ENCODE measurements around the gene TCEANC. TPM values are rescaled to one million over a fixed set of nuclear protein-coding genes. Genes with fewer than 3 reads are reported as not detected.

The TCEANC gene
- total RNA-seq, 1 experiment from 2014 or later, result 0.92 TPM

GRCh38 chrX:13694983-13695382, 42.0 kb downstream of the TCEANC start:
- ATAC-seq (no peak), DNase-seq (ENCODE audit: low read depth, low spot score) (no peak)
- POLR2A ChIA-PET, result no interaction called here
- no peaks in the 10 kb centered on the region for H3K9me3 ChIP-seq (ENCODE audit: control insufficient read depth, insufficient read depth, low read depth, low read length)
- TF ChIP-seq TCF7L2 (IDR thresholded peaks at IDR 0.05; ENCODE audit: low read depth, low read length), result no peak
- TF ChIP-seq CTCF (IDR thresholded peaks at IDR 0.05), result no peak
- no peak for TF ChIP-seq SIN3A (IDR thresholded peaks at IDR 0.05; ENCODE audit: borderline replicate concordance, insufficient read depth, low read depth, low read length)
- TF ChIP-seq REST (IDR thresholded peaks at IDR 0.05; ENCODE audit: insufficient read depth in 1 of 2, low read depth in 2 of 2, low read length in 1 of 2), result no peak
- no peak for TF ChIP-seq POLR2AphosphoS5 (IDR thresholded peaks at IDR 0.05; ENCODE audit: low read depth, low read length)
- in situ Hi-C loops (cut with HindIII; ENCODE audit: low pct_unique_long_range_greater_than_20kb, low sequenced_read_pairs) (no loop called here), intact Hi-C loops (cut with micrococcal nuclease; ENCODE audit: unreplicated experiment) (no loop called here)
- H3K27ac ChIP-seq (ENCODE audit: low read length), result no peak overlapping the region
- BruUV-seq (replicated peaks), result no TSS peak
- H3K4me3 ChIP-seq (ENCODE audit: low read depth in 2 of 2, low read length in 2 of 2), result no peak overlapping the region
- H3K4me1 ChIP-seq (ENCODE audit: control insufficient read depth, insufficient read depth, low read length), result peaks cover 3% of the 10 kb centered on the region
- H3K36me3 ChIP-seq (ENCODE audit: control insufficient read depth, insufficient read depth, low read length), result no peaks in the 10 kb centered on the region
- H3K27me3 ChIP-seq (ENCODE audit: control insufficient read depth, insufficient read depth, low read length), result no peaks in the 10 kb centered on the region
- CTCF ChIA-PET, result no interaction called here

- Histone ChIP-seq H3K27ac (ENCODE audit: low read length) (no peak overlapping the region), H3K9me3 (ENCODE audit: control insufficient read depth, insufficient read depth, low read depth, low read length) (no peaks in the 10 kb centered on the region), H3K27me3 (ENCODE audit: control insufficient read depth, insufficient read depth, low read length) (no peaks in the 10 kb centered on the region), H3K4me1 (ENCODE audit: control insufficient read depth, insufficient read depth, low read length) (peaks cover 3% of the 10 kb centered on the region), H3K36me3 (ENCODE audit: control insufficient read depth, insufficient read depth, low read length) (no peaks in the 10 kb centered on the region), H3K4me3 (ENCODE audit: low read depth in 2 of 2, low read length in 2 of 2) (no peak overlapping the region)
- POLR2A ChIA-PET, result no interaction called here
- DNase-seq (ENCODE audit: low read depth, low spot score), result no peak
- no peak for ATAC-seq
- intact Hi-C loops (cut with micrococcal nuclease; ENCODE audit: unreplicated experiment), result no loop called here
- no TSS peak for BruUV-seq (replicated peaks)
- TF ChIP-seq POLR2AphosphoS5 (IDR thresholded peaks at IDR 0.05; ENCODE audit: low read depth, low read length), result no peak
- no peak for TF ChIP-seq CTCF (IDR thresholded peaks at IDR 0.05)
- no peak for TF ChIP-seq REST (IDR thresholded peaks at IDR 0.05; ENCODE audit: insufficient read depth in 1 of 2, low read depth in 2 of 2, low read length in 1 of 2)
- no peak for TF ChIP-seq SIN3A (IDR thresholded peaks at IDR 0.05; ENCODE audit: borderline replicate concordance, insufficient read depth, low read depth, low read length)
- TF ChIP-seq TCF7L2 (IDR thresholded peaks at IDR 0.05; ENCODE audit: low read depth, low read length), result no peak
- in situ Hi-C loops (cut with HindIII; ENCODE audit: low pct_unique_long_range_greater_than_20kb, low sequenced_read_pairs), result no loop called here
- CTCF ChIA-PET, result no interaction called here
These were observed 42.7 kb downstream of the TCEANC start for GRCh38 chrX:13695601-13696115.
